ENCODE measurements around the gene FMN2.

- TF ChIP-seq CTCF (IDR thresholded peaks at IDR 0.05) (no peak), POLR2A (IDR thresholded peaks at IDR 0.05) (no peak)
Observed at GRCh38 chr1:240455228-240455821, 363.6 kb downstream of the FMN2 start.

All from body of pancreas (tissue), 4 donors.